Heart right ventricle (tissue), 16 donors: ENCODE results near the gene PIK3R2. TPM values are rescaled to one million over a fixed set of nuclear protein-coding genes. Genes with fewer than 3 reads are reported as not detected.

ENCODE experiments used
- ATAC-seq, 8 donors: fragments of 200-7000 bp; cut with Tn5 transposase; one replicate each; pipeline ENCODE4 v1.9.1; 2020; ENCODE audit warnings: mild to moderate bottlenecking in 8 of 8, moderate library complexity in 8 of 8, moderate number of reproducible peaks in 1 of 8
- DNase-seq, 2 donors: peaks; one replicate each; pipeline ENCODE4 v3.0.0-alpha.2; 2020
- H3K27ac ChIP-seq, 10 donors: fragments of 200-600 bp; sonication (generic) in 2 of 10; one replicate each; pipeline versions ENCODE4 v1.5.0 to v1.8.0; 2020 to 2022; ENCODE audit warnings: mild to moderate bottlenecking in 3 of 10
- H3K27me3 ChIP-seq, 7 donors: fragments of 200-600 bp; one replicate each; pipeline ENCODE4 v1.8.0; 2021 to 2022; ENCODE audit warnings: mild to moderate bottlenecking in 2 of 7
- H3K36me3 ChIP-seq, 9 donors: fragments of 200-600 bp; sonication (generic) in 1 of 9; one replicate each; pipeline versions ENCODE4 v1.5.0 to v1.8.0; 2020 to 2022; ENCODE audit warnings: mild to moderate bottlenecking in 2 of 9
- H3K4me1 ChIP-seq, 9 donors: fragments of 200-600 bp; sonication (generic) in 1 of 9; one replicate each; pipeline versions ENCODE4 v1.5.0 to v1.8.0; 2020 to 2022; ENCODE audit warnings: mild to moderate bottlenecking in 4 of 9
- H3K4me3 ChIP-seq, 10 donors: fragments of 200-600 bp; sonication (generic) in 2 of 10; one replicate each; pipeline versions ENCODE4 v1.5.0 to v1.8.0; 2020 to 2022; ENCODE audit warnings: mild to moderate bottlenecking in 7 of 10, moderate library complexity in 2 of 10
- H3K9me3 ChIP-seq, 11 donors: fragments of 200-600 bp in 10 of 11; sonication (generic) in 2 of 11; one replicate each; pipeline versions ENCODE4 v1.5.0 to v1.8.0; 2013 to 2022; ENCODE audit warnings: mild to moderate bottlenecking in 2 of 11, control low read depth in 1 of 11, moderate library complexity in 1 of 11
- CTCF ChIP-seq, 9 donors: fragments of 200-600 bp; sonication (generic) in 2 of 9; IDR thresholded peaks; one replicate each; pipeline versions ENCODE4 v1.5.0 to v1.8.0; 2021 to 2022; ENCODE audit warnings: antibody characterized with exemption in 9 of 9, mild to moderate bottlenecking in 5 of 9, moderate library complexity in 1 of 9
- WGBS, 2 donors: extraction: QIAGEN DNeasy Blood & Tissue Kit; methylation state at CpG; one replicate each; pipeline ENCODE4 v1.1.7; 2013; ENCODE audit warnings: inconsistent platforms in 1 of 2; 5-methylcytosine and 5-hydroxymethylcytosine counted together
- intact Hi-C, 10 donors: fragments of 100-400 bp; cut with DNase I; formaldehyde crosslinking; loops; one replicate each; pipeline versions ENCODE4 v1.11.1 to v1.14.2; 2022
- polyA plus RNA-seq, 2 donors: library from polyadenylated mRNA; stranded (reverse); fragments of 200-250 nt; gene quantifications; one replicate each; pipeline ENCODE4 v1.2.3, GENCODE V29; 2013
- total RNA-seq, 10 donors: library from RNA; stranded (reverse); fragmentation: NEBNext Ultra II Directional in 3 of 10; extraction: Animal tissue kit (Norgen Biotek cat#: 25700) in 3 of 10; gene quantifications; one replicate each; pipeline versions ENCODE4 v1.2.1 to v1.2.4, GENCODE V29; 2021 to 2023
- donor health status: Arrhythmogenic right ventricular cardiomyopathy.
- donor health status: ischemic (EF 13 %, LVEDD 7.1; RV severe dilation, severe dysfunction).
- donor health status: healthy with polysubstance abuse.
- donor health status: DM: no; HTN: yes; CAD: no.
- donor health status: DM: no; HTN: no; CAD: no.
- donor health status: ischemic (EF 25% LVEDD 6.9; RV normal size, moderate dysfunction).
- donor health status: ischemic (EF 25% LVEDD 5.7; RV mildly dilated, moderate dysfunction).
- donor health status: healthy.
- donor health status: DM: yes; HTN: yes; CAD: no.
- donor health status: Ischemic cardiomyopathy.
- donor health status: ischemic (EF 35%, LVEDD 5.7; RV mildly dilated, moderate dysfunction).
- donor health status: nonischemic (EF 11% LVEDD 7.7; RV severe dilation, severe dysfunction).
- donor health status: DM: yes; HTN: yes; CAD: no.
- donor health status: PGD.
- donor health status: ischemic (EF 29% LVEDD 5.4; RV normal size, mild dysfunction).
- donor health status: nonischemic (EF 23%, LVEDD 6.1; RV moderate dilation, normal function).

Gene PIK3R2
- total and polyA plus RNA-seq, 12 donors: 2.3 to 29.1 (median 21.7) TPM

GRCh38 chr19:18153556-18154134 lies 682 bp downstream of the PIK3R2 start:
- Histone ChIP-seq H3K27ac (peak overlapping the region; percentile 47 to 97 (median 94)), H3K4me3 (peak overlapping the region; percentile 79 to 96 (median 89)), H3K9me3 (no peaks in the 10 kb centered on the region), H3K36me3 (peaks cover 0 to 20% (median 0%) of the 10 kb centered on the region in 9 donors), H3K27me3 (no peaks in the 10 kb centered on the region), H3K4me1 (peaks cover 10 to 50% (median 40%) of the 10 kb centered on the region in 9 donors)
- intact Hi-C loops: loop anchor here in 3 of 10 donors (2.0 to 5.0 kb wide), 2 partner anchors 36 to 71 kb away; no protein-coding TSS in a partner anchor
- no peak for TF ChIP-seq CTCF (IDR thresholded peaks at IDR 0.05)
- DNase-seq (no peak), ATAC-seq (peak in 2 of 8 donors; percentile 1 to 3)
- 2 to 3% methylated on average over 37 to 38 of the region's 38 CpGs for WGBS, 2 donors

- intact Hi-C loops: loop anchor here in 2 of 10 donors (5.0 kb wide), 2 partner anchors 33 to 38 kb away; no protein-coding TSS in a partner anchor
- no peaks in the 10 kb centered on the region for H3K27me3 ChIP-seq
- peak overlapping the region in 4 of 10 donors; percentile 76 to 90 (median 86) for H3K27ac ChIP-seq
- no peaks in the 10 kb centered on the region for H3K9me3 ChIP-seq
- TF ChIP-seq CTCF (IDR thresholded peaks at IDR 0.05): no peak
- H3K4me3 ChIP-seq: no peak overlapping the region
- 94 to 95% methylated on average over 43 of the region's 43 CpGs for WGBS, 2 donors
- H3K36me3 ChIP-seq: peaks cover 0 to 13% (median 0%) of the 10 kb centered on the region in 9 donors
- H3K4me1 ChIP-seq: peaks cover 13 to 57% (median 43%) of the 10 kb centered on the region in 9 donors
- DNase-seq (no peak), ATAC-seq (no peak)
Measured at GRCh38 chr19:18155095-18156087, 2.4 kb downstream of the PIK3R2 start.

GRCh38 chr19:18156268-18156667 lies 3.3 kb downstream of the PIK3R2 start:
- no peak overlapping the region for H3K4me3 ChIP-seq
- H3K36me3 ChIP-seq: peaks cover 0 to 13% (median 0%) of the 10 kb centered on the region in 9 donors
- peaks cover 20 to 65% (median 51%) of the 10 kb centered on the region in 9 donors for H3K4me1 ChIP-seq
- no peak for TF ChIP-seq CTCF (IDR thresholded peaks at IDR 0.05)
- H3K27ac ChIP-seq: peak overlapping the region in 9 of 10 donors; percentile 56 to 90 (median 81)
- 93 to 97% methylated on average over 5 of the region's 6 CpGs for WGBS, 2 donors
- DNase-seq (no peak), ATAC-seq (no peak)
- no peaks in the 10 kb centered on the region for H3K27me3 ChIP-seq
- H3K9me3 ChIP-seq: no peaks in the 10 kb centered on the region
- intact Hi-C loops: loop anchor here in 2 of 10 donors (5.0 kb wide), 2 partner anchors 34 to 39 kb away; no protein-coding TSS in a partner anchor
